Hepatocyte (in vitro differentiated cells): ENCODE measurements around the gene PRR14L. TPM values are rescaled to one million over a fixed set of nuclear protein-coding genes. Genes with fewer than 3 reads are reported as not detected.

Source experiments
- DNase-seq: peaks from one replicate; pipeline ENCODE4 v3.0.0-alpha.2; 2016; ENCODE audit warnings: low spot score
- H2AFZ ChIP-seq: fragments of 200-600 bp; sonication (generic); 2 replicates; pipeline ENCODE4 v1.6.0; 2016; ENCODE audit warnings: antibody characterized with exemption, mild to moderate bottlenecking
- H3K27ac ChIP-seq: fragments of 200-600 bp; sonication (generic); 2 replicates; pipeline ENCODE4 v1.5.1; 2016; ENCODE audit warnings: mild to moderate bottlenecking
- H3K27me3 ChIP-seq: fragments of 200-600 bp; sonication (generic); 2 replicates; pipeline ENCODE4 v1.6.1; 2016
- H3K36me3 ChIP-seq: fragments of 200-600 bp; sonication (generic); replicated peaks from 2 replicates; pipeline ENCODE4 v1.5.1; 2016; ENCODE audit warnings: low read depth; ENCODE audit not compliant: insufficient read depth
- H3K4me1 ChIP-seq: fragments of 200-600 bp; sonication (generic); 2 replicates; pipeline ENCODE4 v1.5.1; 2016; ENCODE audit warnings: mild to moderate bottlenecking, moderate library complexity; ENCODE audit not compliant: insufficient read depth
- H3K4me2 ChIP-seq: fragments of 200-600 bp; sonication (generic); 2 replicates; pipeline ENCODE4 v1.6.0; 2016
- H3K4me3 ChIP-seq: fragments of 200-600 bp; sonication (generic); 2 replicates; pipeline ENCODE4 v1.5.1; 2016; ENCODE audit warnings: mild to moderate bottlenecking
- H3K79me2 ChIP-seq: fragments of 200-600 bp; sonication (generic); 2 replicates; pipeline ENCODE4 v1.6.0; 2017; ENCODE audit warnings: mild to moderate bottlenecking
- H3K9me2 ChIP-seq: fragments of 200-600 bp; sonication (generic); replicated peaks from 2 replicates; pipeline ENCODE4 v1.6.0; 2017; ENCODE audit warnings: mild to moderate bottlenecking; ENCODE audit not compliant: insufficient read depth
- H3K9me3 ChIP-seq: fragments of 200-600 bp; sonication (generic); 2 replicates; pipeline ENCODE4 v1.5.1; 2016; ENCODE audit warnings: low read depth, mild to moderate bottlenecking
- H4K20me1 ChIP-seq: fragments of 200-600 bp; sonication (generic); 2 replicates; pipeline ENCODE4 v1.6.0; 2016; ENCODE audit warnings: mild to moderate bottlenecking; ENCODE audit not compliant: insufficient read depth, poor library complexity, severe bottlenecking
- CTCF ChIP-seq: fragments of 200-600 bp; sonication (generic); IDR thresholded peaks from 2 replicates; pipeline ENCODE4 v1.5.1; 2016; ENCODE audit warnings: antibody characterized with exemption, mild to moderate bottlenecking; ENCODE audit not compliant: poor library complexity
- EZH2 ChIP-seq: fragments of 200-600 bp; sonication (generic); IDR thresholded peaks from 2 replicates; pipeline ENCODE4 v1.6.1; 2016; ENCODE audit warnings: antibody characterized with exemption, mild to moderate bottlenecking, borderline replicate concordance
- EZH2phosphoT487 ChIP-seq: fragments of 200-600 bp; sonication (generic); IDR thresholded peaks from one replicate; pipeline ENCODE4 v1.6.1; 2018; ENCODE audit warnings: antibody characterized with exemption, mild to moderate bottlenecking, low read depth, moderate library complexity; ENCODE audit not compliant: unreplicated experiment, severe bottlenecking
- WGBS: methylation state at CpG from one replicate; pipeline ENCODE4 v1.1.6; 2016; ENCODE audit warnings: low lambda C conversion rate; ENCODE audit errors: missing lambda C conversion rate; 5-methylcytosine and 5-hydroxymethylcytosine counted together
- polyA plus RNA-seq: library from polyadenylated mRNA; unstranded; fragments of >200 nt; fragmentation: Nextera tagmentation; extraction: Ambion mirVana; gene quantifications from 2 replicates; pipeline ENCODE4 v1.2.1, GENCODE V29; 2016
- total RNA-seq: library from RNA; depleted of rRNA; stranded (reverse); fragments of >200 nt; gene quantifications from 2 replicates; pipeline ENCODE4 v1.2.3, GENCODE V29; 2014

PRR14L gene
- total and polyA plus RNA-seq, 2 experiments from 2014 or later: 13.2 to 30.4 TPM

GRCh38 chr22:31646186-31647019 is 103.5 kb downstream of the PRR14L start:
- 50% methylated on average over 6 of the region's 6 CpGs for WGBS
- Histone ChIP-seq H3K4me2 (no peak overlapping the region), H3K9me3 (no peaks in the 10 kb centered on the region), H3K79me2 (peaks cover 66% of the 10 kb centered on the region), H3K27me3 (no peaks in the 10 kb centered on the region), H2AFZ (no peak overlapping the region), H3K9me2 (no peaks in the 10 kb centered on the region), H3K4me1 (peaks cover 23% of the 10 kb centered on the region), H3K27ac (peak overlapping the region; percentile 87), H3K36me3 (no peaks in the 10 kb centered on the region), H4K20me1 (peaks cover 6% of the 10 kb centered on the region), H3K4me3 (no peak overlapping the region)
- peak; percentile 81 for DNase-seq
- no peak for TF ChIP-seq EZH2phosphoT487
- TF ChIP-seq EZH2: no peak
- TF ChIP-seq CTCF: no peak

GRCh38 chr22:31639436-31640039 is 110.4 kb downstream of the PRR14L start:
- no peaks in the 10 kb centered on the region for H3K36me3 ChIP-seq
- no peak for TF ChIP-seq EZH2phosphoT487
- H3K4me2 ChIP-seq: no peak overlapping the region
- peaks cover 3% of the 10 kb centered on the region for H3K4me1 ChIP-seq
- H4K20me1 ChIP-seq: no peaks in the 10 kb centered on the region
- H2AFZ ChIP-seq: no peak overlapping the region
- H3K4me3 ChIP-seq: no peak overlapping the region
- H3K27me3 ChIP-seq: no peaks in the 10 kb centered on the region
- no peak for DNase-seq
- 85% methylated on average over 4 of the region's 4 CpGs for WGBS
- peak overlapping the region; percentile 31 for H3K27ac ChIP-seq
- H3K9me2 ChIP-seq: no peaks in the 10 kb centered on the region
- H3K79me2 ChIP-seq: peaks cover 72% of the 10 kb centered on the region
- H3K9me3 ChIP-seq: no peaks in the 10 kb centered on the region

GRCh38 chr22:31637891-31638618 is 111.9 kb downstream of the PRR14L start:
- no peak for TF ChIP-seq CTCF
- no peak for TF ChIP-seq EZH2
- Histone ChIP-seq H3K9me3 (no peaks in the 10 kb centered on the region), H3K4me2 (no peak overlapping the region), H3K36me3 (no peaks in the 10 kb centered on the region), H3K4me1 (peaks cover 6% of the 10 kb centered on the region), H2AFZ (no peak overlapping the region), H3K79me2 (peaks cover 76% of the 10 kb centered on the region), H3K27me3 (no peaks in the 10 kb centered on the region), H4K20me1 (no peaks in the 10 kb centered on the region), H3K9me2 (no peaks in the 10 kb centered on the region), H3K4me3 (no peak overlapping the region), H3K27ac (no peak overlapping the region)
- 95% methylated on average over 11 of the region's 15 CpGs for WGBS
- no peak for DNase-seq

- Histone ChIP-seq H3K9me2 (no peaks in the 10 kb centered on the region), H3K27me3 (no peaks in the 10 kb centered on the region), H3K4me2 (no peak overlapping the region), H4K20me1 (no peaks in the 10 kb centered on the region), H3K79me2 (peaks cover 76% of the 10 kb centered on the region), H3K27ac (no peak overlapping the region), H3K4me3 (no peak overlapping the region), H3K36me3 (no peaks in the 10 kb centered on the region), H3K9me3 (no peaks in the 10 kb centered on the region), H2AFZ (no peak overlapping the region), H3K4me1 (peaks cover 6% of the 10 kb centered on the region)
- TF ChIP-seq EZH2phosphoT487 (no peak), EZH2 (no peak), CTCF (no peak)
- WGBS: 90% methylated on average over 10 of the region's 10 CpGs
- no peak for DNase-seq
These were observed 112.5 kb downstream of the PRR14L start for GRCh38 chr22:31637447-31637890.
